GM12864 (cell line): ENCODE measurements around the gene TDRD1.

ENCODE experiments used
- DNase-seq: peaks from one replicate; pipeline ENCODE4 v3.0.0-alpha.2; 2011; ENCODE audit warnings: low read depth
- H3K4me3 ChIP-seq: 2 replicates; pipeline ENCODE4 v1.5.1; 2011; ENCODE audit warnings: mild to moderate bottlenecking, low read depth, low read length, control low read depth
- TF ChIP-seq, protein P1 (sequence below): IDR thresholded peaks from 2 replicates; pipeline ENCODE4 v1.5.1; 2011; ENCODE audit warnings: low read depth, mild to moderate bottlenecking, moderate library complexity, low read length, control low read depth, inconsistent platforms; ENCODE audit errors: missing control alignments

TDRD1 gene

DNA sequence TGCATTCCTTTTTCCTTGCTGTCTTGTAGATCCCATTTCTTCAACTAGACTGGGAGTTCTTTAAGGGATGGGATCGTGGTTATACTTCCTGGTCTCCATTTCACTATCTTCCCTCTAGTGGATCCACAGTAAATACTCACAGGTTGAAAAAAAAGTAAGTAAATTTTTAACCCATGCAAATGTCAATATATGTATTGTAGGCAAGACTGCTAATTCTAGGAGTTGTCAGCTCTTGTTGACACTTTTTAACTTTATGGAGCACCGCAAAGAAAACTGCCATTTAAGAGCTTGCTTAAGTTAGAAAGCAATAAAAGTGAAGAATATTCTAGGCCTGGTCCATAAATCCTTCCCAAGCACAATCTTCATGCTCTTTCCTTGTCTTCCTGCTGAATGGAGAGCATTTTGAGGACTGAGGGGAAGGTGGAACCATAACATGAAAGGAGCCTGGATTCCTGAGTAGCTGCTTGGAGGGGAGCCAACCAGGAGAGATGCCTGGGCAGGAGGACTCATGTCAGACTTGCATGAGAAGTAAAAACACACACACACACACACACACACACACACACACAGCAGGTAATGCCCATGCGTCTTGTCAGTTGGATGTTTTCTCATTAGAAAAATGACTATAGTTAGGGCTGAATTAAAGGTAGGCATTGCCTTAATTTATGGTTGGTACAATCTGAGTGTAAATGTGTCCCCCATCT lies 92.1 kb downstream of the TDRD1 start:
- no peak for DNase-seq
- TF ChIP-seq, protein P1, sequence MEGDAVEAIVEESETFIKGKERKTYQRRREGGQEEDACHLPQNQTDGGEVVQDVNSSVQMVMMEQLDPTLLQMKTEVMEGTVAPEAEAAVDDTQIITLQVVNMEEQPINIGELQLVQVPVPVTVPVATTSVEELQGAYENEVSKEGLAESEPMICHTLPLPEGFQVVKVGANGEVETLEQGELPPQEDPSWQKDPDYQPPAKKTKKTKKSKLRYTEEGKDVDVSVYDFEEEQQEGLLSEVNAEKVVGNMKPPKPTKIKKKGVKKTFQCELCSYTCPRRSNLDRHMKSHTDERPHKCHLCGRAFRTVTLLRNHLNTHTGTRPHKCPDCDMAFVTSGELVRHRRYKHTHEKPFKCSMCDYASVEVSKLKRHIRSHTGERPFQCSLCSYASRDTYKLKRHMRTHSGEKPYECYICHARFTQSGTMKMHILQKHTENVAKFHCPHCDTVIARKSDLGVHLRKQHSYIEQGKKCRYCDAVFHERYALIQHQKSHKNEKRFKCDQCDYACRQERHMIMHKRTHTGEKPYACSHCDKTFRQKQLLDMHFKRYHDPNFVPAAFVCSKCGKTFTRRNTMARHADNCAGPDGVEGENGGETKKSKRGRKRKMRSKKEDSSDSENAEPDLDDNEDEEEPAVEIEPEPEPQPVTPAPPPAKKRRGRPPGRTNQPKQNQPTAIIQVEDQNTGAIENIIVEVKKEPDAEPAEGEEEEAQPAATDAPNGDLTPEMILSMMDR = no peak
- no peak overlapping the region for H3K4me3 ChIP-seq

GRCh38 chr10:114271779-114272167 lies 92.6 kb downstream of the TDRD1 start:
- TF ChIP-seq, protein P1 = no peak
- H3K4me3 ChIP-seq = no peak overlapping the region
- DNase-seq = no peak

DNA sequence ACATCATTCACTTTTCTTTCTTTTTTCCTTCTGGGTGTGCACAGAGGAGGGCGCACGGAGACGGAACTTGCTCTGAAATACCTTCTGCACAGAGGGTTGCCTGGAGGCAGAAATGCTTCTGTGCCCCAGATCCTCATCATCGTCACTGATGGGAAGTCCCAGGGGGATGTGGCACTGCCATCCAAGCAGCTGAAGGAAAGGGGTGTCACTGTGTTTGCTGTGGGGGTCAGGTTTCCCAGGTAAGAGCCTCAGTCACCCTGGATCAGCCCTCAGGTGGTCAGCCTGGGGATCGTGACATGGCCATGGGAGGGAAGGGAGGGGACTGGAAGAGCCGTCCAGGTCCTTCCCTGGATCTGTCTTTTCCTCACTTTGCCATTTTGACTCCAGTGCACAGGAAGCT lies 93.5 kb downstream of the TDRD1 start:
- no peak overlapping the region for H3K4me3 ChIP-seq
- no peak for DNase-seq
- TF ChIP-seq, protein P1 = no peak

GRCh38 chr10:114273910-114274309 lies 94.8 kb downstream of the TDRD1 start:
- no peak overlapping the region for H3K4me3 ChIP-seq
- no peak for DNase-seq
- TF ChIP-seq, protein P1 = no peak

DNA sequence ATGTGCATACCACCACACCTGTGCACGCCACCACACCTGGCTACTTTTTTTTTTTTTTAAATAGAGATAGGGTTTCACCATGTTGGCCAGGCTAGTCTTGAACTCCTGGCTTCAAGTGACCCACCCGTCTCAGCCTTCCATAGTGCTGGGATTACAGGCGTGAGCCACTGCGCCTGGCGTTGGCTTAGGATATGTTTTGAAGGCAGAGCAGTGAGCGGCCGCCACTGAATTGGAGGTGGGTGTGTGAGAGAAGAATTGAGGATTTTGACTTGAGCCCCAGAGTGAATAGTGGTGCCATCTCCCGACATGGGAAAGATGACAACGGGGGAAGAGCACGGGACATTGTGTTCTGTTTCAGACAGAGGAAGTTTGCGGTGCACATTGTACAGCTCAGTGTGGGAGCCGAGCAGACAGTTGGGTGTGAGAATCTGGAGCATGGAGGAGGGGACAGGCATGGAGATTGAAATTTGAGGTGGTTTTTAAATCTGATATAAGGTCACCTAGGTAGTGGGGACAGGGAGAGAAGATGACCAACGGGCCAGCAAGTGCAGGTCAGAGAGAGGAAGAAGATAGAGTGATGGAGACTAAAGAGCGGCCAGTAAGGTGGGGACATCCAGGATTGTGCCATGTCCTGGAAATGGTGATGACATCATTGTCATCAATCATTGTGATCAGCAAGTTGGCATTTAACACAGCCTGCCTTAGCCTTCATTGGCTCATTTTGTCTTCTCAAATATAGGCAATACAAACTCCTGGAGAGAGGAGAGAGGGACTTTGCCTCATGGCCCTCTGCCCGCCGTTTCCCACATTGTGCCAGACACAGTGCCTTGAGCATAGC lies 95.7 kb downstream of the TDRD1 start:
- H3K4me3 ChIP-seq = no peak overlapping the region
- TF ChIP-seq, protein P1 = no peak
- DNase-seq = no peak

GRCh38 chr10:114276066-114276465 lies 96.9 kb downstream of the TDRD1 start:
- TF ChIP-seq, protein P1 = no peak
- DNase-seq = no peak

More at GRCh38 chr10:114276066-114276465, 96.9 kb downstream of the TDRD1 start:
- H3K4me3 ChIP-seq = no peak overlapping the region
